ENCODE measurements around the gene SSBP3. TPM values are rescaled to one million over a fixed set of nuclear protein-coding genes. Genes with fewer than 3 reads are reported as not detected.
"Not testable (repeated sequence)": the region's sequence is repeated elsewhere in the genome, so short reads cannot be mapped to it uniquely, and the experiment has no call there.

SSBP3 gene
- total RNA-seq, 1 experiment from 2014 or later: 109 TPM

GRCh38 chr1:54248966-54249365, 157.2 kb downstream of the SSBP3 start:
- Histone ChIP-seq H3K4me3 (ENCODE audit: insufficient read depth, low read depth, low read length) (no peak overlapping the region), H3K36me3 (replicated peaks; ENCODE audit: control insufficient read depth, insufficient read depth, low read length) (peaks cover 5% of the 10 kb centered on the region), H3K27me3 (ENCODE audit: control insufficient read depth, insufficient read depth, low read length) (no peaks in the 10 kb centered on the region)
- DNase-seq: no peak

GRCh38 chr1:54247863-54248515, 158.2 kb downstream of the SSBP3 start:
- no peak for DNase-seq
- no peak overlapping the region for H3K4me3 ChIP-seq (ENCODE audit: insufficient read depth, low read depth, low read length)
- H3K27me3 ChIP-seq (ENCODE audit: control insufficient read depth, insufficient read depth, low read length): no peaks in the 10 kb centered on the region
- H3K36me3 ChIP-seq (replicated peaks; ENCODE audit: control insufficient read depth, insufficient read depth, low read length): peaks cover 6% of the 10 kb centered on the region

GRCh38 chr1:54246116-54246721, 160.0 kb downstream of the SSBP3 start:
- no peak overlapping the region for H3K4me3 ChIP-seq (ENCODE audit: insufficient read depth, low read depth, low read length)
- no peaks in the 10 kb centered on the region for H3K27me3 ChIP-seq (ENCODE audit: control insufficient read depth, insufficient read depth, low read length)
- peaks cover 9% of the 10 kb centered on the region for H3K36me3 ChIP-seq (replicated peaks; ENCODE audit: control insufficient read depth, insufficient read depth, low read length)
- DNase-seq: no peak

GRCh38 chr1:54245501-54245900, 160.7 kb downstream of the SSBP3 start:
- H3K4me3 ChIP-seq (ENCODE audit: insufficient read depth, low read depth, low read length): no peak overlapping the region
- H3K36me3 ChIP-seq (replicated peaks; ENCODE audit: control insufficient read depth, insufficient read depth, low read length): peaks cover 9% of the 10 kb centered on the region
- H3K27me3 ChIP-seq (ENCODE audit: control insufficient read depth, insufficient read depth, low read length): no peaks in the 10 kb centered on the region
- DNase-seq: no peak

GRCh38 chr1:54244655-54245054, 161.5 kb downstream of the SSBP3 start:
- Histone ChIP-seq H3K27me3 (ENCODE audit: control insufficient read depth, insufficient read depth, low read length) (no peaks in the 10 kb centered on the region), H3K4me3 (ENCODE audit: insufficient read depth, low read depth, low read length) (no peak overlapping the region), H3K36me3 (replicated peaks; ENCODE audit: control insufficient read depth, insufficient read depth, low read length) (peaks cover 9% of the 10 kb centered on the region)
- no peak for DNase-seq

GRCh38 chr1:54243022-54243421, 163.2 kb downstream of the SSBP3 start:
- no peaks in the 10 kb centered on the region for H3K27me3 ChIP-seq (ENCODE audit: control insufficient read depth, insufficient read depth, low read length)
- DNase-seq: no peak
- H3K36me3 ChIP-seq (replicated peaks; ENCODE audit: control insufficient read depth, insufficient read depth, low read length): peaks cover 12% of the 10 kb centered on the region
- no peak overlapping the region for H3K4me3 ChIP-seq (ENCODE audit: insufficient read depth, low read depth, low read length)

- H3K36me3 ChIP-seq (replicated peaks; ENCODE audit: control insufficient read depth, insufficient read depth, low read length): peaks cover 15% of the 10 kb centered on the region
Measured at GRCh38 chr1:54241364-54241763, 164.8 kb downstream of the SSBP3 start.

GRCh38 chr1:54240741-54241335, 165.4 kb downstream of the SSBP3 start:
- DNase-seq: no peak
- peaks cover 15% of the 10 kb centered on the region for H3K36me3 ChIP-seq (replicated peaks; ENCODE audit: control insufficient read depth, insufficient read depth, low read length)
- H3K27me3 ChIP-seq (ENCODE audit: control insufficient read depth, insufficient read depth, low read length): no peaks in the 10 kb centered on the region
- H3K4me3 ChIP-seq (ENCODE audit: insufficient read depth, low read depth, low read length): no peak overlapping the region

More at GRCh38 chr1:54241364-54241763, 164.8 kb downstream of the SSBP3 start:
- no peak overlapping the region for H3K4me3 ChIP-seq (ENCODE audit: insufficient read depth, low read depth, low read length)
- no peaks in the 10 kb centered on the region for H3K27me3 ChIP-seq (ENCODE audit: control insufficient read depth, insufficient read depth, low read length)
- no peak for DNase-seq

GRCh38 chr1:54239631-54240031, 166.6 kb downstream of the SSBP3 start:
- Histone ChIP-seq H3K27me3 (ENCODE audit: control insufficient read depth, insufficient read depth, low read length) (no peaks in the 10 kb centered on the region), H3K4me3 (ENCODE audit: insufficient read depth, low read depth, low read length) (no peak overlapping the region), H3K36me3 (replicated peaks; ENCODE audit: control insufficient read depth, insufficient read depth, low read length) (peaks cover 13% of the 10 kb centered on the region)
- DNase-seq: no peak

- no peak overlapping the region for H3K4me3 ChIP-seq (ENCODE audit: insufficient read depth, low read depth, low read length)
- peaks cover 13% of the 10 kb centered on the region for H3K36me3 ChIP-seq (replicated peaks; ENCODE audit: control insufficient read depth, insufficient read depth, low read length)
- no peaks in the 10 kb centered on the region for H3K27me3 ChIP-seq (ENCODE audit: control insufficient read depth, insufficient read depth, low read length)
- no peak for DNase-seq
Measured at GRCh38 chr1:54239035-54239383, 167.2 kb downstream of the SSBP3 start.

- H3K4me3 ChIP-seq (ENCODE audit: insufficient read depth, low read depth, low read length): no peak overlapping the region
- DNase-seq: no peak
- no peaks in the 10 kb centered on the region for H3K27me3 ChIP-seq (ENCODE audit: control insufficient read depth, insufficient read depth, low read length)
- peaks cover 13% of the 10 kb centered on the region for H3K36me3 ChIP-seq (replicated peaks; ENCODE audit: control insufficient read depth, insufficient read depth, low read length)
Measured at GRCh38 chr1:54238353-54239034, 167.7 kb downstream of the SSBP3 start.

GRCh38 chr1:54237586-54237985, 168.6 kb downstream of the SSBP3 start:
- Histone ChIP-seq H3K36me3 (replicated peaks; ENCODE audit: control insufficient read depth, insufficient read depth, low read length) (peaks cover 12% of the 10 kb centered on the region), H3K4me3 (ENCODE audit: insufficient read depth, low read depth, low read length) (no peak overlapping the region), H3K27me3 (ENCODE audit: control insufficient read depth, insufficient read depth, low read length) (no peaks in the 10 kb centered on the region)
- DNase-seq: no peak

- H3K4me3 ChIP-seq (ENCODE audit: insufficient read depth, low read depth, low read length): no peak overlapping the region
Measured at GRCh38 chr1:54234284-54234683, 171.9 kb downstream of the SSBP3 start.

GRCh38 chr1:54233196-54233595, 173.0 kb downstream of the SSBP3 start:
- DNase-seq; H3K36me3 ChIP-seq (replicated peaks; ENCODE audit: control insufficient read depth, insufficient read depth, low read length): not testable (repeated sequence)

More at GRCh38 chr1:54234284-54234683, 171.9 kb downstream of the SSBP3 start:
- no peak for DNase-seq
- H3K27me3 ChIP-seq (ENCODE audit: control insufficient read depth, insufficient read depth, low read length): no peaks in the 10 kb centered on the region
- peaks cover 8% of the 10 kb centered on the region for H3K36me3 ChIP-seq (replicated peaks; ENCODE audit: control insufficient read depth, insufficient read depth, low read length)

More at GRCh38 chr1:54233196-54233595, 173.0 kb downstream of the SSBP3 start:
- H3K4me3 ChIP-seq (ENCODE audit: insufficient read depth, low read depth, low read length); H3K27me3 ChIP-seq (ENCODE audit: control insufficient read depth, insufficient read depth, low read length): not testable (repeated sequence)
